Endothelial cell of umbilical vein (primary cell): Measurements from ENCODE around the gene WNT4. TPM values are rescaled to one million over a fixed set of nuclear protein-coding genes. Genes with fewer than 3 reads are reported as not detected.

ENCODE experiments used
- BruUV-seq: library from RNA; stranded (reverse); fragments of 400-500 nt; replicated peaks from 2 replicates; lab custom pipeline; 2021; lab: Mats Ljungman, UMichigan
- CTCF ChIA-PET: fragments of 300-600, 350-600 bp; sonication (Branson Sonifier 250); formaldehyde crosslinking; loops from one replicate; lab custom pipeline; 2021; ENCODE audit warnings: antibody characterized with exemption, inconsistent platforms; lab: Charles Lee
- POLR2A ChIA-PET: fragments of 300-600, 350-600 bp; sonication (Branson Sonifier 250); formaldehyde crosslinking; loops from one replicate; lab custom pipeline; 2021; ENCODE audit warnings: antibody characterized with exemption, inconsistent platforms; lab: Charles Lee
- DNase-seq: peaks from one replicate; pipeline ENCODE4 v3.0.0-alpha.2; 2011; ENCODE audit warnings: low read depth, low spot score
- FAIRE-seq: peaks from 2 replicates; lab custom pipeline; 2011; peaks lifted over from hg19 to GRCh38; lab: Jason Lieb, UNC
- H2AFZ ChIP-seq: 2 replicates; pipeline ENCODE4 v1.6.0; 2012; ENCODE audit warnings: low read depth, low read length, control low read depth, inconsistent platforms
- H3K27ac ChIP-seq: 2 replicates; pipeline ENCODE4 v1.5.1; 2011; ENCODE audit warnings: low read depth, mild to moderate bottlenecking, control low read depth, low read length, moderate library complexity; ENCODE audit not compliant: insufficient read depth
- H3K27me3 ChIP-seq, 2 experiments: 2 replicates each; pipeline versions ENCODE4 v1.6.0 to v1.6.1; 2011; ENCODE audit warnings: low read length in 2 of 2, mixed read lengths in 1 of 2; ENCODE audit not compliant: control insufficient read depth in 2 of 2, insufficient read depth in 2 of 2
- H3K36me3 ChIP-seq, 2 experiments: 2 replicates in 1 of 2; 3 replicates in 1 of 2; pipeline ENCODE4 v1.5.1; 2011; ENCODE audit warnings: low read length in 2 of 2, mild to moderate bottlenecking in 1 of 2, moderate library complexity in 1 of 2; ENCODE audit not compliant: control insufficient read depth in 2 of 2, insufficient read depth in 2 of 2; ENCODE audit errors: extremely low read depth in 1 of 2
- H3K4me1 ChIP-seq: 3 replicates; pipeline ENCODE4 v1.5.1; 2011; ENCODE audit warnings: mild to moderate bottlenecking, low read length; ENCODE audit not compliant: control insufficient read depth, insufficient read depth; ENCODE audit errors: extremely low read depth
- H3K4me2 ChIP-seq: 2 replicates; pipeline ENCODE4 v1.6.1; 2011; ENCODE audit warnings: low read length, control low read depth, mixed read lengths; ENCODE audit not compliant: insufficient read depth
- H3K4me3 ChIP-seq, 3 experiments: fragments of 200-600 bp in 1 of 3; sonication (generic), shearing (Covaris generic) in 1 of 3; replicated peaks in 1 of 3; 2 replicates each; pipeline ENCODE4 v1.5.1; 2011 to 2016; ENCODE audit warnings: control low read depth in 3 of 3, low read length in 3 of 3, mild to moderate bottlenecking in 2 of 3, inconsistent platforms in 1 of 3, low read depth in 1 of 3, moderate library complexity in 1 of 3; ENCODE audit not compliant: insufficient read depth in 1 of 3
- H3K79me2 ChIP-seq: 2 replicates; pipeline ENCODE4 v1.6.0; 2012; ENCODE audit warnings: low read length, inconsistent platforms; ENCODE audit not compliant: control insufficient read depth, insufficient read depth
- H3K9ac ChIP-seq: replicated peaks from 2 replicates; pipeline ENCODE3; 2011; ENCODE audit warnings: low read length, control low read depth; ENCODE audit not compliant: insufficient read depth; ENCODE audit errors: extremely low read depth
- H3K9me1 ChIP-seq: replicated peaks from 3 replicates; pipeline ENCODE4 v1.6.0; 2011; ENCODE audit warnings: mild to moderate bottlenecking, low read length; ENCODE audit not compliant: control insufficient read depth, insufficient read depth; ENCODE audit errors: extremely low read depth
- H3K9me3 ChIP-seq: replicated peaks from 2 replicates; pipeline ENCODE4 v1.5.1; 2012; ENCODE audit warnings: low read length, inconsistent platforms; ENCODE audit not compliant: control insufficient read depth, insufficient read depth
- H4K20me1 ChIP-seq: replicated peaks from 2 replicates; pipeline ENCODE3; 2011; ENCODE audit warnings: mild to moderate bottlenecking, low read length; ENCODE audit not compliant: control insufficient read depth, insufficient read depth; ENCODE audit errors: extremely low read depth
- EZH2 ChIP-seq: IDR thresholded peaks from 2 replicates; pipeline ENCODE4 v1.6.1; 2012; ENCODE audit warnings: borderline replicate concordance, low read depth, mild to moderate bottlenecking, moderate library complexity, low read length, inconsistent platforms; ENCODE audit not compliant: severe bottlenecking
- FOS ChIP-seq: IDR thresholded peaks from 2 replicates; pipeline ENCODE4 v1.6.1; 2011; ENCODE audit warnings: mild to moderate bottlenecking, low read length, moderate library complexity, borderline replicate concordance; ENCODE audit not compliant: insufficient read depth
- GATA2 ChIP-seq: IDR thresholded peaks from 2 replicates; pipeline ENCODE4 v1.7.0; 2011; ENCODE audit warnings: low read depth, mild to moderate bottlenecking, moderate library complexity, mixed read lengths, low read length; ENCODE audit not compliant: insufficient read length, insufficient read depth
- JUN ChIP-seq: IDR thresholded peaks from 2 replicates; pipeline ENCODE4 v1.6.1; 2011; ENCODE audit warnings: borderline replicate concordance, low read depth; ENCODE audit not compliant: insufficient read length, insufficient read depth
- MAX ChIP-seq: IDR thresholded peaks from 2 replicates; pipeline ENCODE4 v1.6.1; 2011; ENCODE audit not compliant: insufficient read depth, insufficient read length
- MYC ChIP-seq: IDR thresholded peaks from one replicate; pipeline ENCODE4 v1.6.1; 2011; ENCODE audit warnings: mild to moderate bottlenecking, low read depth, low read length
- POLR2A ChIP-seq: IDR thresholded peaks from 2 replicates; pipeline ENCODE4 v1.6.1; 2012; ENCODE audit warnings: low read depth, mild to moderate bottlenecking, control low read depth, low read length
- POLR2AphosphoS5 ChIP-seq: IDR thresholded peaks from 2 replicates; pipeline ENCODE4 v1.6.1; 2012; ENCODE audit warnings: low read depth, mild to moderate bottlenecking, control low read depth, low read length, moderate library complexity; ENCODE audit not compliant: insufficient read depth
- dilution Hi-C: fragments of 300-500 bp; cut with MboI; formaldehyde crosslinking; loops from one replicate; pipeline ENCODE4 v1.15.0; 2019; ENCODE audit warnings: low sequenced_read_pairs; ENCODE audit not compliant: extremely low pct_ligation_motif_present
- intact Hi-C: fragments of 100-400 bp; cut with micrococcal nuclease; formaldehyde crosslinking; loops from one replicate; pipeline ENCODE4 v1.10.0; 2022
- polyA plus RNA-seq, 4 experiments: library from polyadenylated mRNA; depleted of rRNA in 3 of 4; stranded (reverse) in 3 of 4; unstranded in 1 of 4; fragments of >200 nt; gene quantifications; 2 replicates each; pipeline versions ENCODE4 v1.2.1 to v1.2.3, GENCODE V29; 2011 to 2012; ENCODE audit warnings: missing spikeins in 1 of 4
- total RNA-seq: library from RNA; stranded (reverse); gene quantifications from 2 replicates; pipeline ENCODE4 v1.2.3, GENCODE V29; 2021

Gene WNT4
- total and polyA plus RNA-seq, 2 donors (not counting 3 experiments of a cell fraction or from before 2014, with no cell fraction given): 0.06 TPM; not detected in 1

DNA sequence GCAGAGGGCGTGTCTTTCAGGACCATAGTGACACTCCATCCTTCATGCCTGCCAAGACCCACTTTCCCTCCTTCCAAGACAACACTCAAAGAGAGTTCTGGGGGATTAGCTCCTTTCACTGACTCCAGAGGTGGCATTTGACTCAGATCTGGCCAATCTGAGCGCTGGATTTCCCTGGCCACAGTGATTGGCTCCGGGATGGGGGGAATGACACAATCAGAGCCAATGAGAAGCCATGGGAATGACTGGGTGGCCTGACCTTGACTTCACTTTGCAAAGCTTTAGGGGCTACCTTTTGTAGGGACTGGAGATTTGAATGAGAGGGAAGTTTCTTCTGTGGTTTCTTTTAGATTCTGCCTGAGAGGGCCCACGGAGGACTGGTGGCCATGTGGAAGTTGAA lies 26.9 kb upstream of the WNT4 start:
- Histone ChIP-seq H3K4me3 (no peak overlapping the region), H3K9ac (no peak overlapping the region), H3K36me3 (no peaks in the 10 kb centered on the region), H3K79me2 (no peaks in the 10 kb centered on the region), H3K9me3 (no peaks in the 10 kb centered on the region), H3K27ac (no peak overlapping the region), H2AFZ (no peak overlapping the region), H3K9me1 (no peaks in the 10 kb centered on the region), H4K20me1 (no peaks in the 10 kb centered on the region), H3K4me1 (no peaks in the 10 kb centered on the region), H3K4me2 (no peak overlapping the region), H3K27me3 (peaks cover 2 to 5% of the 10 kb centered on the region in 2 experiments)
- no peak for DNase-seq
- ChIA-PET POLR2A (no interaction called here), CTCF (interaction anchor here (1.6 kb wide), 1 partner anchor 24 kb away, joined by 3 read pairs; no protein-coding TSS in a partner anchor)
- intact Hi-C loops: no loop called here
- dilution Hi-C loops: no loop called here
- no peak for FAIRE-seq
- TF ChIP-seq MAX (no peak), GATA2 (no peak), JUN (no peak)
- BruUV-seq: no TSS peak

GRCh38 chr1:22168412-22168973 lies 25.6 kb upstream of the WNT4 start:
- H3K9me1 ChIP-seq: no peaks in the 10 kb centered on the region
- no peaks in the 10 kb centered on the region for H3K36me3 ChIP-seq
- H3K79me2 ChIP-seq: no peaks in the 10 kb centered on the region
- H2AFZ ChIP-seq: no peak overlapping the region
- ChIA-PET CTCF (no interaction called here), POLR2A (no interaction called here)
- no peak for DNase-seq
- H3K4me1 ChIP-seq: no peaks in the 10 kb centered on the region
- FAIRE-seq: no peak
- no peak overlapping the region for H3K4me3 ChIP-seq
- dilution Hi-C loops (no loop called here), intact Hi-C loops (no loop called here)
- H3K27ac ChIP-seq: no peak overlapping the region
- no peak for TF ChIP-seq FOS
- no peak for TF ChIP-seq EZH2
- TF ChIP-seq POLR2AphosphoS5: no peak
- no peak for TF ChIP-seq POLR2A
- TF ChIP-seq MYC: no peak
- no peak for TF ChIP-seq GATA2
- H3K9me3 ChIP-seq: no peaks in the 10 kb centered on the region
- no peak overlapping the region for H3K9ac ChIP-seq
- BruUV-seq: no TSS peak
- no peaks in the 10 kb centered on the region for H4K20me1 ChIP-seq
- peaks cover 2 to 7% of the 10 kb centered on the region in 2 experiments for H3K27me3 ChIP-seq
- H3K4me2 ChIP-seq: no peak overlapping the region
